ENCODE results near the gene DDRGK1.

DNA sequence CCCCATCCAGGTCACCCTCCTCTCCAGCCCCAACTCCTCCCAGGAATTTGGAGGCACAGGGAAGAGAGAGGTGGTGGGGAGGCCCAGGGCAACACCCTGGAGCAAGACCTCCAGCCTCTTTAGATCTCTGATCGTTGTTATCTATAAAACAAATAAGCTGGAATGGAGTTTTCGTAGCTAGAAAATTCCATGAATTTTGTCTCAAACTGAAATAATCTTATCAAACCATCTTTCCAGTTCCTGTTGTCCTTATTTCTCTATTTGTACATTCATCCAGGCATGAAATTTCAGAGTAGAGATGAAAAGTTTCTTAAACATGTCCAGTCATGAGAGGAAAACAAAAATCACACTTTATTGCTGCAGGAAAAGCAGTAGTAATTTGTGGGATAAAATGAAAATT, 40.7 kb upstream of the DDRGK1 start:
- TF ChIP-seq NFRKB (IDR thresholded peaks at IDR 0.05), result no peak
- no peak for TF ChIP-seq HDGF (IDR thresholded peaks at IDR 0.05; ENCODE audit: borderline replicate concordance)
- no peak for TF ChIP-seq SUZ12 (IDR thresholded peaks at IDR 0.05)
